H1 (cell line): ENCODE data around the gene SULT2B1.

ENCODE experiments used
- CEBPB ChIP-seq: IDR thresholded peaks from 2 replicates; pipeline ENCODE4 v1.6.1; 2012; ENCODE audit warnings: low read depth, low read length
- EGR1 ChIP-seq: IDR thresholded peaks from 2 replicates; pipeline ENCODE4 v1.6.1; 2011; ENCODE audit warnings: low read depth, low read length, borderline replicate concordance
- NRF1 ChIP-seq: IDR thresholded peaks from 2 replicates; pipeline ENCODE4 v1.6.1; 2011; ENCODE audit warnings: mild to moderate bottlenecking, low read depth, low read length, improper control_type of control experiment
- POLR2AphosphoS5 ChIP-seq: IDR thresholded peaks from 2 replicates; pipeline ENCODE4 v1.6.1; 2011; ENCODE audit warnings: low read depth, low read length
- RNF2 ChIP-seq: fragments of 200-900, 300-1000 bp; sonication (generic); IDR thresholded peaks from 2 replicates; pipeline ENCODE4 v1.7.1; 2016; ENCODE audit warnings: borderline replicate concordance, low read depth, mild to moderate bottlenecking, antibody characterized with exemption, low read length; ENCODE audit not compliant: poor library complexity, severe bottlenecking; ENCODE audit errors: missing control alignments
- TF ChIP-seq, protein P1 (sequence below), 3 experiments: IDR thresholded peaks; 1 replicate in 2 of 3; 2 replicates in 1 of 3; pipeline versions ENCODE4 v1.5.1 to v1.6.1; 2011; ENCODE audit warnings: low read length in 3 of 3, mild to moderate bottlenecking in 3 of 3, inconsistent platforms in 2 of 3, low read depth in 1 of 3, moderate library complexity in 1 of 3; ENCODE audit not compliant: insufficient read depth in 1 of 3; ENCODE audit errors: control extremely low read depth in 1 of 3
- TF ChIP-seq, protein P2 (sequence below): IDR thresholded peaks from 2 replicates; pipeline ENCODE4 v1.6.1; 2012; ENCODE audit warnings: inconsistent platforms

DNA sequence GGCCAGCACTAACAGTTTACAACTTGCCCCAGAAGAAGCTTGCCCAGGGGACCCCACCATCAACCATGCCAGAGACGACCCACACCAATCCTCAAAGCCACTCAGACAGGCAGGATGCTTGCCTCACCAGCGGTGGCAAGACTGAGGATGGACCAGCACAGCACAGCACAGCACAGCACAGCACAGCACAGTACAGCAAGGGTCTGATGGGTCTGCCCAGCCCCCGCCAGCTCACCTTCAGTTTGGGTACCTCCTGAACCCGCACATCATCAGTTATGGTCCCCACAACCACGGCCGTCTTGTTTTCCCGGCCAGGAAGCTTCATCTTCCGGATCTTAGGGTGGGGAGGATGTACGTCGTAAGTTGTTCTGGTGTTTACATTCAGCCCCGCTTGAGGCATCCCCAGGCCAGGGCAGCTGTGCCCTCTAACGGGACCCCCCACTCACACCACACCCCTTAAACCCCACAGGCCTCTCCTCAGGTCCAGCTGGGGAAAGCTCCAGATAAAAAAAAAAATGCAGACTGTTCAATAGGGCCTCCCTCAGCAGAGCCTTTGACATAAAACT, 64.6 kb downstream of the SULT2B1 start:
- TF ChIP-seq, protein P1, sequence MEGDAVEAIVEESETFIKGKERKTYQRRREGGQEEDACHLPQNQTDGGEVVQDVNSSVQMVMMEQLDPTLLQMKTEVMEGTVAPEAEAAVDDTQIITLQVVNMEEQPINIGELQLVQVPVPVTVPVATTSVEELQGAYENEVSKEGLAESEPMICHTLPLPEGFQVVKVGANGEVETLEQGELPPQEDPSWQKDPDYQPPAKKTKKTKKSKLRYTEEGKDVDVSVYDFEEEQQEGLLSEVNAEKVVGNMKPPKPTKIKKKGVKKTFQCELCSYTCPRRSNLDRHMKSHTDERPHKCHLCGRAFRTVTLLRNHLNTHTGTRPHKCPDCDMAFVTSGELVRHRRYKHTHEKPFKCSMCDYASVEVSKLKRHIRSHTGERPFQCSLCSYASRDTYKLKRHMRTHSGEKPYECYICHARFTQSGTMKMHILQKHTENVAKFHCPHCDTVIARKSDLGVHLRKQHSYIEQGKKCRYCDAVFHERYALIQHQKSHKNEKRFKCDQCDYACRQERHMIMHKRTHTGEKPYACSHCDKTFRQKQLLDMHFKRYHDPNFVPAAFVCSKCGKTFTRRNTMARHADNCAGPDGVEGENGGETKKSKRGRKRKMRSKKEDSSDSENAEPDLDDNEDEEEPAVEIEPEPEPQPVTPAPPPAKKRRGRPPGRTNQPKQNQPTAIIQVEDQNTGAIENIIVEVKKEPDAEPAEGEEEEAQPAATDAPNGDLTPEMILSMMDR (IDR thresholded peaks at IDR 0.05; ENCODE audit: control extremely low read depth in 1 of 3, insufficient read depth in 1 of 3, low read depth in 1 of 3, low read length in 3 of 3), result no peak
- TF ChIP-seq EGR1 (no peak), RNF2 (no peak), POLR2AphosphoS5 (peak; percentile 52; the same call in 1 of the 2 replicates), CEBPB (no peak), NRF1 (no peak)
- TF ChIP-seq, protein P2, sequence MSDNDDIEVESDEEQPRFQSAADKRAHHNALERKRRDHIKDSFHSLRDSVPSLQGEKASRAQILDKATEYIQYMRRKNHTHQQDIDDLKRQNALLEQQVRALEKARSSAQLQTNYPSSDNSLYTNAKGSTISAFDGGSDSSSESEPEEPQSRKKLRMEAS, result no peak
